ENCODE data around the gene GBF1.

DNA sequence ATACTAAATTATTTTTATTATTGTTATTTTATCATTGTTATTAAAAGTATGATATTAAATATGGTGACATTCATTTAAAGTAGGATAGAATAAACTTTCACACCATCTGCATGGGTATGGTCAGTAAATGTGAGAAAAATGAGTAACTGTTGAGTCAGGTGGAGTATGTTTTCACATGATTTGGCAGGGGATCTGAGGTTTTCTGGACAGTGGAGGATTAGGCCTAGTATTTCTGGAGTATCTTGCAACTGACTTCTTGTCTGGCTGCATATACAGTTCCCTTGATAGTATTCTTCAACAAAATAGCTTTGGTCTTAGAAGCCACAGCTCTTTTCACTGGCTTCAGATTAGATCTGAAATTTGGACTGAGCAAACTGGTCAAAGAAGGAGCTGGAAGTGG, 54.5 kb downstream of the GBF1 start:
- TF ChIP-seq, protein P1, sequence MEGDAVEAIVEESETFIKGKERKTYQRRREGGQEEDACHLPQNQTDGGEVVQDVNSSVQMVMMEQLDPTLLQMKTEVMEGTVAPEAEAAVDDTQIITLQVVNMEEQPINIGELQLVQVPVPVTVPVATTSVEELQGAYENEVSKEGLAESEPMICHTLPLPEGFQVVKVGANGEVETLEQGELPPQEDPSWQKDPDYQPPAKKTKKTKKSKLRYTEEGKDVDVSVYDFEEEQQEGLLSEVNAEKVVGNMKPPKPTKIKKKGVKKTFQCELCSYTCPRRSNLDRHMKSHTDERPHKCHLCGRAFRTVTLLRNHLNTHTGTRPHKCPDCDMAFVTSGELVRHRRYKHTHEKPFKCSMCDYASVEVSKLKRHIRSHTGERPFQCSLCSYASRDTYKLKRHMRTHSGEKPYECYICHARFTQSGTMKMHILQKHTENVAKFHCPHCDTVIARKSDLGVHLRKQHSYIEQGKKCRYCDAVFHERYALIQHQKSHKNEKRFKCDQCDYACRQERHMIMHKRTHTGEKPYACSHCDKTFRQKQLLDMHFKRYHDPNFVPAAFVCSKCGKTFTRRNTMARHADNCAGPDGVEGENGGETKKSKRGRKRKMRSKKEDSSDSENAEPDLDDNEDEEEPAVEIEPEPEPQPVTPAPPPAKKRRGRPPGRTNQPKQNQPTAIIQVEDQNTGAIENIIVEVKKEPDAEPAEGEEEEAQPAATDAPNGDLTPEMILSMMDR (IDR thresholded peaks at IDR 0.05; ENCODE audit: poor library complexity, severe bottlenecking) = no peak
- TF ChIP-seq EP300 (conservative IDR thresholded peaks at IDR 0.05; ENCODE audit: poor library complexity, severe bottlenecking) (no peak), MXI1 (conservative IDR thresholded peaks at IDR 0.05; ENCODE audit: poor library complexity, severe bottlenecking) (no peak), RAD21 (conservative IDR thresholded peaks at IDR 0.05) (no peak), POLR2AphosphoS5 (IDR thresholded peaks at IDR 0.05) (no peak), TAF1 (IDR thresholded peaks at IDR 0.05; ENCODE audit: low read depth) (no peak), SMC3 (conservative IDR thresholded peaks at IDR 0.05; ENCODE audit: poor library complexity) (no peak), EZH2 (IDR thresholded peaks at IDR 0.05; ENCODE audit: borderline replicate concordance, insufficient read depth, low read length, poor library complexity, severe bottlenecking) (no peak)
- TF ChIP-seq, protein P2, sequence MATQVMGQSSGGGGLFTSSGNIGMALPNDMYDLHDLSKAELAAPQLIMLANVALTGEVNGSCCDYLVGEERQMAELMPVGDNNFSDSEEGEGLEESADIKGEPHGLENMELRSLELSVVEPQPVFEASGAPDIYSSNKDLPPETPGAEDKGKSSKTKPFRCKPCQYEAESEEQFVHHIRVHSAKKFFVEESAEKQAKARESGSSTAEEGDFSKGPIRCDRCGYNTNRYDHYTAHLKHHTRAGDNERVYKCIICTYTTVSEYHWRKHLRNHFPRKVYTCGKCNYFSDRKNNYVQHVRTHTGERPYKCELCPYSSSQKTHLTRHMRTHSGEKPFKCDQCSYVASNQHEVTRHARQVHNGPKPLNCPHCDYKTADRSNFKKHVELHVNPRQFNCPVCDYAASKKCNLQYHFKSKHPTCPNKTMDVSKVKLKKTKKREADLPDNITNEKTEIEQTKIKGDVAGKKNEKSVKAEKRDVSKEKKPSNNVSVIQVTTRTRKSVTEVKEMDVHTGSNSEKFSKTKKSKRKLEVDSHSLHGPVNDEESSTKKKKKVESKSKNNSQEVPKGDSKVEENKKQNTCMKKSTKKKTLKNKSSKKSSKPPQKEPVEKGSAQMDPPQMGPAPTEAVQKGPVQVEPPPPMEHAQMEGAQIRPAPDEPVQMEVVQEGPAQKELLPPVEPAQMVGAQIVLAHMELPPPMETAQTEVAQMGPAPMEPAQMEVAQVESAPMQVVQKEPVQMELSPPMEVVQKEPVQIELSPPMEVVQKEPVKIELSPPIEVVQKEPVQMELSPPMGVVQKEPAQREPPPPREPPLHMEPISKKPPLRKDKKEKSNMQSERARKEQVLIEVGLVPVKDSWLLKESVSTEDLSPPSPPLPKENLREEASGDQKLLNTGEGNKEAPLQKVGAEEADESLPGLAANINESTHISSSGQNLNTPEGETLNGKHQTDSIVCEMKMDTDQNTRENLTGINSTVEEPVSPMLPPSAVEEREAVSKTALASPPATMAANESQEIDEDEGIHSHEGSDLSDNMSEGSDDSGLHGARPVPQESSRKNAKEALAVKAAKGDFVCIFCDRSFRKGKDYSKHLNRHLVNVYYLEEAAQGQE (IDR thresholded peaks at IDR 0.05; ENCODE audit: borderline replicate concordance) = no peak

Measured in neural cell (in vitro differentiated cells).